HepG2 (cell line): ENCODE data around the gene CACNA1C. TPM values are rescaled to one million over a fixed set of nuclear protein-coding genes. Genes with fewer than 3 reads are reported as not detected.

ENCODE experiments used
- ATAC-seq: fragments of 200-7000 bp; cut with Tn5 transposase; 3 replicates; pipeline ENCODE4 v1.9.1; 2020; ENCODE audit warnings: mild to moderate bottlenecking, moderate library complexity
- BruUV-seq: library from RNA; stranded (reverse); fragments of 400-500 nt; replicated peaks from 2 replicates; lab custom pipeline; 2021; lab: Mats Ljungman, UMichigan
- CTCF ChIA-PET: fragments of 300-600 bp; formaldehyde crosslinking; extraction: SDS; loops from one replicate; lab custom pipeline; 2021; ENCODE audit warnings: low total read pairs, inconsistent platforms, low intra/inter-chr PET ratio; lab: Yijun Ruan, JAX
- POLR2A ChIA-PET: fragments of 350-600 bp; sonication (Branson Sonifier 250); formaldehyde crosslinking; loops from one replicate; lab custom pipeline; 2020; ENCODE audit warnings: antibody characterized with exemption, inconsistent platforms; lab: Yijun Ruan, JAX
- DNase-seq: peaks from one replicate; pipeline ENCODE4 v3.0.0-alpha.2; 2015; ENCODE audit warnings: low spot score
- FAIRE-seq: peaks from 3 replicates; lab custom pipeline; 2011; peaks lifted over from hg19 to GRCh38; lab: Jason Lieb, UNC
- H2AFZ ChIP-seq: one replicate; pipeline ENCODE4 v1.6.1; 2011; ENCODE audit warnings: low read length, inconsistent platforms
- H3K27ac ChIP-seq: fragments of 300-600 bp; 3 replicates; pipeline ENCODE4 v1.8.0; 2011; ENCODE audit warnings: mixed run types, mild to moderate bottlenecking, mixed read lengths, low read length, inconsistent platforms; ENCODE audit not compliant: insufficient read depth; ENCODE audit errors: extremely low read length
- H3K27me3 ChIP-seq, 2 experiments: fragments of 200-600 bp in 1 of 2; 2 replicates in 1 of 2; 3 replicates in 1 of 2; pipeline versions ENCODE4 v1.6.0 to v1.8.0; 2011; ENCODE audit warnings: low read length in 2 of 2, mild to moderate bottlenecking in 2 of 2, moderate library complexity in 2 of 2, inconsistent platforms in 1 of 2; ENCODE audit not compliant: insufficient read depth in 2 of 2, control insufficient read depth in 1 of 2
- H3K36me3 ChIP-seq, 2 experiments: fragments of 200-600 bp in 1 of 2; replicated peaks in 1 of 2; 2 replicates in 1 of 2; 3 replicates in 1 of 2; pipeline versions ENCODE4 v1.5.1 to v1.8.0; 2011; ENCODE audit warnings: low read length in 2 of 2, inconsistent platforms in 1 of 2; ENCODE audit not compliant: insufficient read depth in 2 of 2, control insufficient read depth in 1 of 2
- H3K4me1 ChIP-seq: 2 replicates; pipeline ENCODE4 v1.5.1; 2012; ENCODE audit warnings: low read length, inconsistent platforms; ENCODE audit not compliant: insufficient read depth
- H3K4me2 ChIP-seq: 2 replicates; pipeline ENCODE4 v1.6.0; 2011; ENCODE audit warnings: low read depth, low read length, inconsistent platforms
- H3K4me3 ChIP-seq, 3 experiments: fragments of 200-600 bp in 1 of 3; sonication (generic), shearing (Covaris generic) in 1 of 3; replicated peaks in 1 of 3; 2 replicates each; pipeline ENCODE4 v1.5.1; 2011 to 2016; ENCODE audit warnings: low read length in 3 of 3, inconsistent platforms in 2 of 3, low read depth in 2 of 3, mild to moderate bottlenecking in 2 of 3, control low read depth in 1 of 3, mixed read lengths in 1 of 3; ENCODE audit not compliant: insufficient read depth in 1 of 3
- H3K79me2 ChIP-seq: one replicate; pipeline ENCODE4 v1.6.1; 2011; ENCODE audit warnings: low read length, inconsistent platforms; ENCODE audit not compliant: insufficient read depth
- H3K9ac ChIP-seq: 2 replicates; pipeline ENCODE4 v1.6.0; 2011; ENCODE audit warnings: mild to moderate bottlenecking, low read depth, low read length, inconsistent platforms; ENCODE audit not compliant: insufficient read depth
- H3K9me3 ChIP-seq: 2 replicates; pipeline ENCODE4 v1.5.1; 2012; ENCODE audit warnings: mild to moderate bottlenecking, low read length
- H4K20me1 ChIP-seq: 2 replicates; pipeline ENCODE4 v1.6.0; 2011; ENCODE audit warnings: inconsistent platforms, mild to moderate bottlenecking, low read length, moderate library complexity; ENCODE audit not compliant: insufficient read depth
- ATF4 ChIP-seq, 2 experiments: fragments of 450-650 bp in 1 of 2; sonication (generic) in 1 of 2; formaldehyde crosslinking; IDR thresholded peaks; 2 replicates each; pipeline versions ENCODE4 v1.5.0 to v1.8.0; 2020 to 2022; ENCODE audit warnings: mild to moderate bottlenecking in 1 of 2, missing genetic modification reagents in 1 of 2
- SOX6 ChIP-seq, 2 experiments: fragments of 450-650 bp in 1 of 2; sonication (generic) in 1 of 2; formaldehyde crosslinking in 1 of 2; IDR thresholded peaks; 2 replicates each; pipeline versions ENCODE4 v1.4.0 to v1.6.1; 2017 to 2020; ENCODE audit warnings: antibody characterized with exemption in 1 of 2, mild to moderate bottlenecking in 1 of 2, missing genetic modification reagents in 1 of 2
- TEAD2 ChIP-seq: sonication (generic); formaldehyde crosslinking; IDR thresholded peaks from 2 replicates; pipeline ENCODE4 v1.9.0; 2021; ENCODE audit warnings: missing genetic modification reagents
- YEATS4 ChIP-seq: sonication (generic); formaldehyde crosslinking; IDR thresholded peaks from 2 replicates; pipeline ENCODE4 v1.4.0; 2020; ENCODE audit warnings: missing genetic modification reagents, borderline replicate concordance
- WGBS: methylation state at CpG from one replicate; pipeline ENCODE4 v1.1.6; 2017; ENCODE audit warnings: low lambda C conversion rate; 5-methylcytosine and 5-hydroxymethylcytosine counted together
- in situ Hi-C: cut with HindIII; loops from 2 replicates; pipeline ENCODE4 v1.10.0; 2017; ENCODE audit warnings: low pct_unique_long_range_greater_than_20kb; ENCODE audit not compliant: extremely low pct_ligation_motif_present
- intact Hi-C: fragments of 100-400 bp; cut with micrococcal nuclease; formaldehyde crosslinking; loops from one replicate; pipeline ENCODE4 v1.10.0; 2022; ENCODE audit not compliant: unreplicated experiment
- polyA plus RNA-seq, 8 experiments: library from polyadenylated mRNA; depleted of rRNA in 3 of 8; stranded (reverse) in 7 of 8; unstranded in 1 of 8; fragments of >200 nt; fragmentation: Illumina TruSeq in 4 of 8; extraction: Trizol in 4 of 8; gene quantifications; 2 replicates each; pipeline versions ENCODE4 v1.2.1 to v1.2.3, GENCODE V29; 2011 to 2016; ENCODE audit warnings: low read depth in 4 of 8, missing spikeins in 1 of 8, mixed read lengths in 1 of 8; ENCODE audit not compliant: insufficient read depth in 1 of 8
- total RNA-seq, 5 experiments: library from RNA; depleted of rRNA; stranded (reverse); fragments of >200 nt; fragmentation: Illumina TruSeq; extraction: Trizol; gene quantifications; 2 replicates each; pipeline ENCODE4 v1.2.3, GENCODE V29; 2016; ENCODE audit warnings: low read depth in 1 of 5
- TF ChIP-seq, protein P1 (sequence below): IDR thresholded peaks from 2 replicates; pipeline ENCODE4 v1.6.1; 2016; ENCODE audit warnings: low read depth, control low read depth

The CACNA1C gene
- total and polyA plus RNA-seq, 2 of the 13 experiments (the other 11 are each of a cell fraction or from before 2014, with no cell fraction given), result not detected

DNA sequence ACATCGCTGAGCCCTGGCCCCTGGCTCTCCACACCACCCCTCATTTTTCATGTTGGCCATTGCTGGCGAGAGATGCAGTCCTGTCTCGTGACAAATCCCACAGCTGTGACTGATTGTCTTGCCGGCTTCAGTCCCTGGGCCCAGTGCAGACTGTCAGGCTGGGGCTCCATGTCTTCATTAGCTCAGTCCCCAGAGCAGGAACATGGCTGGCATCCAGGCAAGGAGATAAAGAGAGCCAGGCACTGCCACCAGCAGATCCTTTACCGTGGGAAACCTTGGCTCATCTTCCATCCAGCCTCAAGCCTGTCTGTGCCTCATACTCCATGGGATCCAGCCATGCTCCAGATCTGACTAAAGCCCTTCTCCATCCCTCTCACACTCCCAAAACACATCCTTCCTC lies 457.3 kb downstream of the CACNA1C start:
- H2AFZ ChIP-seq, result no peak overlapping the region
- in situ Hi-C loops, result no loop called here
- DNase-seq, result no peak

More for the DNA sequence above, 457.3 kb downstream of the CACNA1C start:
- Histone ChIP-seq H3K36me3 (no peaks in the 10 kb centered on the region), H3K27ac (no peak overlapping the region), H3K27me3 (peaks cover 3 to 47% of the 10 kb centered on the region in 2 experiments; a peak in 3 of 5 replicates), H3K79me2 (no peaks in the 10 kb centered on the region), H3K9me3 (no peaks in the 10 kb centered on the region), H3K4me1 (no peaks in the 10 kb centered on the region), H3K4me2 (no peak overlapping the region), H4K20me1 (no peaks in the 10 kb centered on the region), H3K4me3 (no peak overlapping the region), H3K9ac (no peak overlapping the region)
- WGBS, result 14% methylated on average over 4 of the region's 5 CpGs
- POLR2A ChIA-PET, result no interaction called here
- BruUV-seq, result no TSS peak
- TF ChIP-seq YEATS4 (CRISPR knock-in tag) (no peak), SOX6 (IDR thresholded peaks at IDR 0.05) (no peak), SOX6 (CRISPR knock-in tag; IDR thresholded peaks at IDR 0.05) (no peak), TEAD2 (CRISPR knock-in tag) (no peak), ATF4 (CRISPR knock-in tag; IDR thresholded peaks at IDR 0.05) (no peak)
- TF ChIP-seq, protein P1, sequence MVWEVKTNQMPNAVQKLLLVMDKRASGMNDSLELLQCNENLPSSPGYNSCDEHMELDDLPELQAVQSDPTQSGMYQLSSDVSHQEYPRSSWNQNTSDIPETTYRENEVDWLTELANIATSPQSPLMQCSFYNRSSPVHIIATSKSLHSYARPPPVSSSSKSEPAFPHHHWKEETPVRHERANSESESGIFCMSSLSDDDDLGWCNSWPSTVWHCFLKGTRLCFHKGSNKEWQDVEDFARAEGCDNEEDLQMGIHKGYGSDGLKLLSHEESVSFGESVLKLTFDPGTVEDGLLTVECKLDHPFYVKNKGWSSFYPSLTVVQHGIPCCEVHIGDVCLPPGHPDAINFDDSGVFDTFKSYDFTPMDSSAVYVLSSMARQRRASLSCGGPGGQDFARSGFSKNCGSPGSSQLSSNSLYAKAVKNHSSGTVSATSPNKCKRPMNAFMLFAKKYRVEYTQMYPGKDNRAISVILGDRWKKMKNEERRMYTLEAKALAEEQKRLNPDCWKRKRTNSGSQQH (CRISPR knock-in tag), result no peak
- CTCF ChIA-PET, result no interaction called here
- ATAC-seq (no peak), FAIRE-seq (no peak)
- intact Hi-C loops, result no loop called here
